Activated naive CD8-positive, alpha-beta T cell treated with anti-CD3 and anti-CD28 coated beads, Interleukin-2, amount 50 U/mL, for 24 hours (primary cell): ENCODE data around the gene BCAP31.
"Not testable (repeated sequence)": the region's sequence is repeated elsewhere in the genome, so short reads cannot be mapped to it uniquely, and the experiment has no call there.

Source experiments
- ATAC-seq: fragments of 150-1000 bp; cut with Tn5 transposase; one replicate; pipeline ENCODE4 v1.10.0; 2021
- DNase-seq: peaks from one replicate; pipeline ENCODE4 v3.0.0; 2021
- H3K27ac Mint-ChIP-seq: one replicate; pipeline ENCODE4 v1.8.0; 2021; ENCODE audit warnings: mild to moderate bottlenecking, mixed read lengths
- H3K27me3 Mint-ChIP-seq: one replicate; pipeline ENCODE4 v1.8.0; 2021; ENCODE audit warnings: mixed read lengths
- H3K36me3 Mint-ChIP-seq: one replicate; pipeline ENCODE4 v1.8.0; 2021; ENCODE audit warnings: low read depth, mixed read lengths
- H3K4me1 Mint-ChIP-seq: one replicate; pipeline ENCODE4 v1.8.0; 2021; ENCODE audit warnings: mixed read lengths
- H3K4me3 Mint-ChIP-seq: one replicate; pipeline ENCODE4 v1.8.0; 2021; ENCODE audit warnings: mild to moderate bottlenecking, moderate library complexity, mixed read lengths
- H3K9me3 Mint-ChIP-seq: one replicate; pipeline ENCODE4 v1.8.0; 2021; ENCODE audit warnings: mixed read lengths

Gene BCAP31

DNA sequence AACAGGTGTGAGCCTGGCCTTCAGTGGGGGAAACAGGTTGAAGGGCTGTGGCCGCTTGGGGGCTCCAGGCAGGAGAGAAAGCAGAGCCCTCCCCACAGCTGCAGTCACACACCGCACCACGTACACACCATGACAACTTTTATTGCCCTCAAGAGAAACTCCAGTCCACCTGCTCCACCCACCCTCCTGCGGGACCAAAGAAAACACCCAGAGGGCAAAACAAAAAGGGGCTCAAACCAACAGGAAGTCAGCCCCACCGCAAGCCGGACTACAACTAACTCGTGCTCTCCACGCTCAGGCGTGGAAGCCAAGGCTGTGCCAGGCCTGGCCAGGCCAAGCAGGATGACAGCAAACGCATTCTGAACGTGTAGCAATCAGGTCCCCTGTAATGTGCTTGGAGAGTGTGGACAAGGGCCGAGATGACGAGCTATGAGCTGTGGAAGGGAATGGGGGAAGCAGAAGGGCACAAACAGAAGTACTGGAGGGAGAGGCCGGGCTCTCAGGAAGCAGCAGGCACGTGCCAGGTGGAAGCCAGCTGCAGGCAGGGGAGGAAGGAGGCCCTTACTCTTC, 23.7 kb downstream of the BCAP31 start:
- no peaks in the 10 kb centered on the region for H3K27me3 Mint-ChIP-seq
- peaks cover 10% of the 10 kb centered on the region for H3K36me3 Mint-ChIP-seq
- H3K27ac Mint-ChIP-seq: no peak overlapping the region
- H3K4me3 Mint-ChIP-seq: no peak overlapping the region
- ATAC-seq (no peak), DNase-seq (no peak)
- H3K4me1 Mint-ChIP-seq: no peaks in the 10 kb centered on the region
- no peaks in the 10 kb centered on the region for H3K9me3 Mint-ChIP-seq

DNA sequence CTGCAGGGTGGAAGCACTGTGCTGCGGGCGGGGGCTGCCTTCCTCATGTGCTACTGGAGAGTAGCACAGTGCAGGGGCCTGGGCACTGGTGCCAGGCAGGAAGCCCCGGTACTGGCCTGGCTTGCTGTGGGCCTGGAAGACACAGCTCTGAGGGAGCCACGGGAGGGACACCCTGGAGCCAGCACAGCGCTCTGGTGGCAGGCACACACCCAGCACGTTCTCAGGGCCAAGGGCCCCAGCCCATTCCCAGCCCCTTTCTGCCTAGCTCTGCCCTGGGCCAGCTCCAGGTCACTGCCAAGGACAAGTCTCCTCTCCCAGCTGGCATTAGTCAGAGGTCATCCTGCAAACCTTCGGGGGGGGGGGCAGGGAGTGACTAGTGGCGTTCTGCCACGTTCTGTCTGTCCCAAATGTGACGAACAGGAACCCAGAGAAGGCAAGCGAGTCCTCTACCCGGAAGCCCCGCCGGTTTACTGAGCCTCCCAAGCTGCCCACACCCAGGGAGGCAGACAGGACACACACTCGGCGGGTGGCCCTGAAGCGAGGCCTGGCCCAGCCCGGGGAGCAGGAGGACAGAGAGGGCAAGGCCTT, 24.3 kb downstream of the BCAP31 start:
- not testable (repeated sequence) for H3K9me3 Mint-ChIP-seq, H3K4me3 Mint-ChIP-seq, H3K27me3 Mint-ChIP-seq, ATAC-seq, H3K4me1 Mint-ChIP-seq, H3K27ac Mint-ChIP-seq, DNase-seq
- peaks cover 10% of the 10 kb centered on the region for H3K36me3 Mint-ChIP-seq

DNA sequence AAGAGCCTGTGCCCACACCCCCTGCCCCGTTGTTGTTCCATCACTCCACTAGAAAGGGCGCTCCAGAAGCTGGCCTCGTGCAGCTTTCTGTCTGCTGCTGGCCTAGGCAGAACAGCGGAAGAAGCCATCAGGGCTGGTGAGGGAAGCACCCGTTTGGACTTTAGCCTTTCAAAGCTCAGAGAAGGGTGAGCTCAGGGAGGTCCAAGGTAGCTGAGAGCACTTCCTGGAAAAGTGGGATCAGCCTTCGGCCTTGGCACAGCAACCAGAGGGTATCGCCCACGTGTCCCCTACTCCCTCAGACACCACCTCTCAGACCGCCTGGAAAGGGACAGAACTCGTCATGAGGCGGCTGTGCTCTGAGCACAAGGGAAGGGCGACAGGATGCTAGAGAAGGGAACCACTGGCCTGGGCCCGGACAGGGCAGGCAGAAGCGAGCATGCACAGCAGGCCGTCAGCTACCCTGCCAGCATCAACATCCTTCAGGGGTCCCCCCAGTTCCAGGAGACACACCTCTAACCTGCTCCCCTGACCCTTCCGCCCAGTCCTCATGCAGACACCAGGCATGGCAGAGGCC, 24.9 kb downstream of the BCAP31 start:
- H3K4me3 Mint-ChIP-seq, H3K27ac Mint-ChIP-seq, H3K4me1 Mint-ChIP-seq, H3K9me3 Mint-ChIP-seq, ATAC-seq, DNase-seq, H3K27me3 Mint-ChIP-seq: not testable (repeated sequence)
- H3K36me3 Mint-ChIP-seq: peaks cover 10% of the 10 kb centered on the region

DNA sequence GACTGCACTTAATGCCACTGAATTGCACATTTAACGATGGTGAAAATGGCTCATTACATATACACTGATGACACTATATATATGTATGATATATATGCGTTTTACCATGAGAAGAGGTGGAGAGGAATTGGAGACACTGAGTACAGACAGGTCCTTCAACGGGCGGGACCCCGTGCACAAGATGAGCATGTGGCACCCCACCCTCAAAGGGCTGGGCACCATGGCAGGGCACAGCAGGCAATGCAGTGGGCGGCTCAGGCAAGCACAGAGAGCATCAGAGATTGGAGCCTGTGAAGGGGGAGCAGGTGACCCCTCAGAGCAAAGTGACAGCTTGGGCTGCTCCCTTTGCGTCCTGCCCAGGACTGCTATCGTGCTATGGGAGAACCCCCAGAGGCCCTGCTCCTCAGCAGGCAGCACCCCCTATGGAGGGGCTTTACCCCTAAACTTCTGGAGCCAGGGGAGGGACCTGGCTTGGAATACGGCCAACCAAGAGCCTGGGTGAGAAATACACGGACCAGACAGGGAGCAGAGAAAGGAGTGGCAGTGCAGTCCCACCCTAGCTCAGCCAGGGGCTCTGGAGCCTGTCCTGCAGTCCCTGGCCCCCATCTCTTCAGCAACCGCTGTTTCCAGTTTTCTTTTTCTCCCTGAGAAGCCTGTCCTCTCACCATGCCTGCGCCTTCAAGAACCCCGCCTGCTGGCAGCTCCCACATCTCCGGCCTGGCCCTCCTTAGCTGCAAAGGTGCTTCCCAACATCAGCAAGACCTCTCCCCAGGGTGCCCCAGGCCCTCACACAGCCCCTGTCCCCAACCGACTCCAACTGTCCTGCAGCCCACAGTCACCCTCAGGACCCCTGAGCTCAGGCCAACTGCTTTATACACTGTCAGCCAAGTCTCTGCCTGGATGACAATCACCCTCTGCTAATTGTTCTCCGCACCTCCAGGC, 26.0 kb downstream of the BCAP31 start:
- peaks cover 10% of the 10 kb centered on the region for H3K36me3 Mint-ChIP-seq
- no peak for ATAC-seq
- no peaks in the 10 kb centered on the region for H3K27me3 Mint-ChIP-seq
- no peaks in the 10 kb centered on the region for H3K9me3 Mint-ChIP-seq
- H3K27ac Mint-ChIP-seq: no peak overlapping the region
- DNase-seq: no peak
- no peak overlapping the region for H3K4me3 Mint-ChIP-seq
- no peaks in the 10 kb centered on the region for H3K4me1 Mint-ChIP-seq

DNA sequence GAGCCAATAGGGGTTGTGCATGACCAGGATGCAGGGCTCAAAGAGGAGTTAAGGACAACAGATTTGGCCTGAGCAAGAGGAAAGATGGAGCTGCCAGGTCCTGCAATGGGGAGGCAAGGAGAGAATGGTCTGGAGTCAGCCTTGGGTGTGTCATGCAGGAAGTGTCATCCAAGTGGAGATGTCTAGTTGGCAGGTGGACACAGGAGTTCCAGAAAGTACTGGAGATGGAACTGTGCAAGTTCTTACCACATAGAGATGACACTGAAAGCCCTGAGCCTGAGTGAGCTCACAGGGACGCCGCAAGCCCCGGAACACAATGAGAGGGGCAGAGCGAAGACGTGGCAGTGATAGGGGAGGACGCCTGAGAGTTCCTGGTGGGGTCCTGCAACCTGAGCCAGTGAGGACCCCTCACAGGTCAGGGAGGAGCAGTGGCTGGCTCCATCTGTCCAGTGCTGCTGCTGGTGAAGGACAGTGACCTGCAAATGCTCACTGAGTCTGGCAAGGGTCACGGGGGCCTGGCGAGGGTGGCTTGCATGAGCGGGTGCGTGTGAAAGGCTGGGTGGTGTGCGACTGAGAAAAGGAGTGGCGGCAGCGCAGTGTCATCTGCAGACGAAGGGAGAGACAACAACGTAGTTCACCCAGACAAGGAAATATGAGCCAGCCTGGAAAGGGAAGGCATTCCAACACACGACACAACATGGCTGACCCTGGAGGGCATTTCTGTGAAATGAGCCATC, 27.0 kb downstream of the BCAP31 start:
- not testable (repeated sequence) for H3K4me3 Mint-ChIP-seq, DNase-seq, H3K27ac Mint-ChIP-seq, ATAC-seq, H3K4me1 Mint-ChIP-seq, H3K27me3 Mint-ChIP-seq, H3K9me3 Mint-ChIP-seq
- peaks cover 10% of the 10 kb centered on the region for H3K36me3 Mint-ChIP-seq

DNA sequence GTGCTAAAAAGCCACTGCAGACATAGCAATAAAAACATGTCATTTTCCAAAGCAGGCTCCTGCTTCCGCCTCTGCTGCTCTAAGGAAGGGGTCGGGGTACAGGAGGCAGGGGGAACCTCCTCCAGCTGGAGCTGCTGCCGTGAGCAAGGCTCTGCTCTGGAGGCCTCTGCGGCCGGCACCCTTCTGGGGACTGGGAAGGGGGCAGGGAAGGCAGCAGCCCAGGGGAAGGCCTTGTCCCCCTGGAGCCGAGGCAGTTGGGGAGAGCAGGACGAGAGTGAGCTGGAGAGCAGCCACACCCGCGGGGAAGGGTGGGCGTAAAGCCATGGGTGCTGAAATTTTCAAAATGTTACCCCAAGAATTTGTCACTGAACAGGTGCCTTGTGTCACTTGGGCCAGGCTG, 27.6 kb downstream of the BCAP31 start:
- not testable (repeated sequence) for H3K4me3 Mint-ChIP-seq, ATAC-seq, H3K9me3 Mint-ChIP-seq, DNase-seq, H3K27me3 Mint-ChIP-seq, H3K27ac Mint-ChIP-seq, H3K4me1 Mint-ChIP-seq
- peaks cover 10% of the 10 kb centered on the region for H3K36me3 Mint-ChIP-seq

DNA sequence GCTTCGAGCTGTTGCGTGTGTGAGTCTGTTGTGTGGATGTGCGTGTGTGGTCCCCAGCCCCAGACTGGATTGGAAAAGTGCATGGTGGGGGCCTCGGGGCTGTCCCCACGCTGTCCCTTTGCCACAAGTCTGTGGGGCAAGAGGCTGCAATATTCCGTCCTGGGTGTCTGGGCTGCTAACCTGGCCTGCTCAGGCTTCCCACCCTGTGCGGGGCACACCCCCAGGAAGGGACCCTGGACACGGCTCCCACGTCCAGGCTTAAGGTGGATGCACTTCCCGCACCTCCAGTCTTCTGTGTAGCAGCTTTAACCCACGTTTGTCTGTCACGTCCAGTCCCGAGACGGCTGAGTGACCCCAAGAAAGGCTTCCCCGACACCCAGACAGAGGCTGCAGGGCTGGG, 28.1 kb downstream of the BCAP31 start:
- Mint-ChIP-seq H3K4me3 (no peak overlapping the region), H3K27me3 (no peaks in the 10 kb centered on the region), H3K36me3 (peaks cover 10% of the 10 kb centered on the region), H3K9me3 (no peaks in the 10 kb centered on the region), H3K27ac (no peak overlapping the region), H3K4me1 (no peaks in the 10 kb centered on the region)
- ATAC-seq (no peak), DNase-seq (no peak)

DNA sequence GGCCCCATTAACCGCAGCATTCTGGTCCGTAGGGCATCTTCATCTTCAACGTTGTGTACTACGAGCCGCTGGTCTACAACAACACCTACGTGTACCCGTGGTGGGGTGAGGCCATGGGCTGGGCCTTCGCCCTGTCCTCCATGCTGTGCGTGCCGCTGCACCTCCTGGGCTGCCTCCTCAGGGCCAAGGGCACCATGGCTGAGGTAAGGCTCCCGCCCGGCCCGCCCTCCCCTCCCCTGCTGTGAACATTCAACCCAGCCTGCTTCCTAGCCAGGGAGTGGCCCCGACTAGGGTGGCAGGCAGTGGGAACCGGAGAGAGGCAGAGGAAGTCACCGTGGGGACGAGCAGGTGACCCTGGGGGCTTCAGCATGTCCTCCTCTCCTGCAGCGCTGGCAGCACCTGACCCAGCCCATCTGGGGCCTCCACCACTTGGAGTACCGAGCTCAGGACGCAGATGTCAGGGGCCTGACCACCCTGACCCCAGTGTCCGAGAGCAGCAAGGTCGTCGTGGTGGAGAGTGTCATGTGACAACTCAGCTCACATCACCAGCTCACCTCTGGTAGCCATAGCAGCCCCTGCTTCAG, 29.4 kb downstream of the BCAP31 start:
- Mint-ChIP-seq H3K27me3 (peaks cover under 1% of the 10 kb centered on the region), H3K4me3 (no peak overlapping the region), H3K4me1 (no peaks in the 10 kb centered on the region)

DNA sequence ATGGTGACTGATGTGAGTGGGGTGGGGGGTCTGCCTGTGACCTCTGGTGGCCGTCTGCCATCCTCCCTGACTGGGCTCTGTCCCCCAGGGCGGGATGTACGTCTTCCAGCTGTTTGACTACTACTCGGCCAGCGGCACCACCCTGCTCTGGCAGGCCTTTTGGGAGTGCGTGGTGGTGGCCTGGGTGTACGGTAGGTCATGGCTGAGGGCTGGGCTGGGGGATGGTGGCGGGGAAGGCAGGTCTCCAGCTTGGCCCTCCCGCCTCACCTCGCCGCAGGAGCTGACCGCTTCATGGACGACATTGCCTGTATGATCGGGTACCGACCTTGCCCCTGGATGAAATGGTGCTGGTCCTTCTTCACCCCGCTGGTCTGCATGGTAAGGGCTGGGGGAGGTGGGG, 29.9 kb downstream of the BCAP31 start:
- not testable (repeated sequence) for H3K4me1 Mint-ChIP-seq, ATAC-seq

More for the DNA sequence above, 29.4 kb downstream of the BCAP31 start:
- DNase-seq (no peak), ATAC-seq (no peak)
- Mint-ChIP-seq H3K27ac (no peak overlapping the region), H3K36me3 (peaks cover 10% of the 10 kb centered on the region), H3K9me3 (no peaks in the 10 kb centered on the region)

DNA sequence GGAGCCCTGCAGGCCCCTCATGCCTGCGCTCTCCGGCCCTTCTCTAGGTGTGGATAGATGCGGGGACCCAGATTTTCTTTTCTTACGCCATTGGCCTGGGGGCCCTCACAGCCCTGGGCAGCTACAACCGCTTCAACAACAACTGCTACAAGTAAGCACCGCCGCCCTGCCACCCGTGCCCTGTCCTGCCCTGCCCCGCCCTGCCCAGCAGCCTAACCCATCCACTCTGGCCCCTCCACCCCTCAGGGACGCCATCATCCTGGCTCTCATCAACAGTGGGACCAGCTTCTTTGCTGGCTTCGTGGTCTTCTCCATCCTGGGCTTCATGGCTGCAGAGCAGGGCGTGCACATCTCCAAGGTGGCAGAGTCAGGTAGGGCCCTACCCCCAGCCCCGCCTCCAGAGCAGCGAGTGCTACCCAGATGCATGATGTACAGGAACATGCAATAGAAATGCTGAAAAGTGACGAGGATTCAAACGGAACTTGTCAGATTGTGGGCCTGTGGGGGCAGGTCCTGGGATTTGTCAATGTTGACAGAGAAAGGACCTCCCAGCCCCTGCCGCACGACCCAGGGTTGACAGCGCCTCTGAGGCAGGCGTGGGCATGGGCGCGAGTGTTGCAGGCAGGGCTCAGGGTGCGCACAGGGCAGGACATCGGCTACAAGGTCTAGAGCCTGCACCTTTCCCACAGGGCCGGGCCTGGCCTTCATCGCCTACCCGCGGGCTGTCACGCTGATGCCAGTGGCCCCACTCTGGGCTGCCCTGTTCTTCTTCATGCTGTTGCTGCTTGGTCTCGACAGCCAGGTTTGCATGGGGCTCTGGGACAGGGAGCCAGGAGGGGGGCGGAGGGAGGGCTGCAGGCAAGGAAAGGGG, 30.7 kb downstream of the BCAP31 start:
- Mint-ChIP-seq H3K9me3 (no peaks in the 10 kb centered on the region), H3K27me3 (peaks cover 3% of the 10 kb centered on the region), H3K27ac (no peak overlapping the region), H3K4me3 (no peak overlapping the region), H3K4me1 (no peaks in the 10 kb centered on the region), H3K36me3 (peaks cover 7% of the 10 kb centered on the region)
- no peak for ATAC-seq
- DNase-seq: no peak

More for the DNA sequence above, 29.9 kb downstream of the BCAP31 start:
- not testable (repeated sequence) for H3K9me3 Mint-ChIP-seq, H3K27me3 Mint-ChIP-seq, H3K27ac Mint-ChIP-seq, H3K4me3 Mint-ChIP-seq, DNase-seq
- H3K36me3 Mint-ChIP-seq: peaks cover 10% of the 10 kb centered on the region

DNA sequence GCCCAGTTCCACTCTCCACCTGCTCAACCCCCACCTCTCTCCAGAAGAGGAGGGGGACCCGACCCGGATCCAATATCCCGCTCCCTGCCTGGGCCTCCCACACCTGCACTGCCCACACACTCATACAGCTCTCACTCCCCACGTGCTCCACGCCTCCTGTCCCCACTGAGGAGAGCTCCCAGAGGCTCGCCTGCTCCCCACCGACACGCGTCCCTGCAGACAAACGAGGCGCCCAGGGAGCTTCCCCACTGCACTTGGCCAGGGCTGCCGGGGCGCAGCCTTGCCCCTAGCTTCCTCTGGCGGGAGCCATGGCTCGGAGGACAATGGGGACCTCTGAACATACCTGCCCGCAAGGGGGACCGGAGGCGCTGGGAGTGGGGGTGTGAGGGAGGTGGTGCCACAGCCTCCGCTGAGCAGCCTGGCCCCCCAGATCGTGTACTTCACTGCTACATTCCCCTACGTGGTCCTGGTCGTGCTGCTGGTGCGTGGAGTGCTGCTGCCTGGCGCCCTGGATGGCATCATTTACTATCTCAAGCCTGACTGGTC, 31.5 kb downstream of the BCAP31 start:
- no peak for ATAC-seq
- H3K27ac Mint-ChIP-seq: no peak overlapping the region
- H3K9me3 Mint-ChIP-seq: no peaks in the 10 kb centered on the region

DNA sequence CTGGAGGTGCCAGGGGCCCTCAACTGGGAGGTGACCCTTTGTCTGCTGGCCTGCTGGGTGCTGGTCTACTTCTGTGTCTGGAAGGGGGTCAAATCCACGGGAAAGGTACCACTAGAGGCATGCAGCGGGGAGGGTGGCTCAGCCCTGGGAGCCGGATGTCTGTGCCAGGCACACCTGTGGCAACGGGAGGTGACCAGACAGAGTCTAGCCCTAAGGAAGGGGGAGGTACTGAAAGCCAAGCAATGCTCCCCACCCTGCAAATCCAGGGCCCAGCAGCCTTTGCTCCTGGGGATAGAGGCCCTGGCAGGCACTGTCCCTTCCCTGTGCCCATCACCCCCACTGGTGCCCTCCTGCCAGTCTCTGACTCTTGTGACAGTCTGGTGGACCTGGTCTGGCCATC, 32.2 kb downstream of the BCAP31 start:
- no peak for ATAC-seq
- no peak for DNase-seq
- Mint-ChIP-seq H3K9me3 (no peaks in the 10 kb centered on the region), H3K36me3 (no peaks in the 10 kb centered on the region), H3K27ac (no peak overlapping the region), H3K4me3 (no peak overlapping the region), H3K4me1 (no peaks in the 10 kb centered on the region), H3K27me3 (peaks cover 3% of the 10 kb centered on the region)

More for the DNA sequence above, 31.5 kb downstream of the BCAP31 start:
- Mint-ChIP-seq H3K36me3 (peaks cover 6% of the 10 kb centered on the region), H3K4me3 (no peak overlapping the region), H3K27me3 (peaks cover 3% of the 10 kb centered on the region), H3K4me1 (no peaks in the 10 kb centered on the region)
- DNase-seq: no peak
